IMR-90 (cell line): ENCODE data around the gene MIER2.

Source experiments
- BHLHE40 ChIP-seq: fragments of 150-350 bp; IDR thresholded peaks from 2 replicates; pipeline ENCODE4 v1.6.1; 2016; ENCODE audit warnings: mild to moderate bottlenecking, low read depth, low read length
- CEBPB ChIP-seq: IDR thresholded peaks from 2 replicates; pipeline ENCODE4 v1.6.1; 2012; ENCODE audit warnings: low read depth, low read length, improper control_type of control experiment
- CHD1 ChIP-seq: IDR thresholded peaks from 2 replicates; pipeline ENCODE4 v1.6.1; 2012; ENCODE audit warnings: low read depth, low read length, improper control_type of control experiment
- FOS ChIP-seq: fragments of 150-350 bp; IDR thresholded peaks from 2 replicates; pipeline ENCODE4 v1.6.1; 2016; ENCODE audit warnings: low read depth, low read length
- MXI1 ChIP-seq: IDR thresholded peaks from 2 replicates; pipeline ENCODE4 v1.6.1; 2012; ENCODE audit warnings: low read depth, mild to moderate bottlenecking, low read length, moderate library complexity, borderline replicate concordance
- POLR2A ChIP-seq: IDR thresholded peaks from 2 replicates; pipeline ENCODE4 v1.6.1; 2012; ENCODE audit warnings: mild to moderate bottlenecking, low read depth, low read length
- RAD21 ChIP-seq: IDR thresholded peaks from 2 replicates; pipeline ENCODE4 v1.6.1; 2012; ENCODE audit warnings: low read length, improper control_type of control experiment
- RCOR1 ChIP-seq: IDR thresholded peaks from 2 replicates; pipeline ENCODE4 v1.6.1; 2012; ENCODE audit warnings: mild to moderate bottlenecking, low read length, improper control_type of control experiment; ENCODE audit not compliant: insufficient replicate concordance
- RFX5 ChIP-seq: IDR thresholded peaks from 2 replicates; pipeline ENCODE4 v1.8.0; 2012; ENCODE audit warnings: low read depth, mild to moderate bottlenecking, low read length, moderate library complexity
- SMC3 ChIP-seq: fragments of 150-350 bp; IDR thresholded peaks from 2 replicates; pipeline ENCODE4 v1.6.1; 2016; ENCODE audit warnings: low read depth, mild to moderate bottlenecking, antibody characterized with exemption, low read length, moderate library complexity
- TF ChIP-seq, protein P1 (sequence below): conservative IDR thresholded peaks from 2 replicates; pipeline ENCODE4 v1.5.1; 2012; ENCODE audit warnings: mild to moderate bottlenecking, low read depth, low read length, improper control_type of control experiment
- TF ChIP-seq, protein P2 (sequence below): fragments of 150-350 bp; IDR thresholded peaks from 2 replicates; pipeline ENCODE4 v1.6.1; 2017; ENCODE audit warnings: mild to moderate bottlenecking, antibody characterized with exemption, low read length, low read depth

DNA sequence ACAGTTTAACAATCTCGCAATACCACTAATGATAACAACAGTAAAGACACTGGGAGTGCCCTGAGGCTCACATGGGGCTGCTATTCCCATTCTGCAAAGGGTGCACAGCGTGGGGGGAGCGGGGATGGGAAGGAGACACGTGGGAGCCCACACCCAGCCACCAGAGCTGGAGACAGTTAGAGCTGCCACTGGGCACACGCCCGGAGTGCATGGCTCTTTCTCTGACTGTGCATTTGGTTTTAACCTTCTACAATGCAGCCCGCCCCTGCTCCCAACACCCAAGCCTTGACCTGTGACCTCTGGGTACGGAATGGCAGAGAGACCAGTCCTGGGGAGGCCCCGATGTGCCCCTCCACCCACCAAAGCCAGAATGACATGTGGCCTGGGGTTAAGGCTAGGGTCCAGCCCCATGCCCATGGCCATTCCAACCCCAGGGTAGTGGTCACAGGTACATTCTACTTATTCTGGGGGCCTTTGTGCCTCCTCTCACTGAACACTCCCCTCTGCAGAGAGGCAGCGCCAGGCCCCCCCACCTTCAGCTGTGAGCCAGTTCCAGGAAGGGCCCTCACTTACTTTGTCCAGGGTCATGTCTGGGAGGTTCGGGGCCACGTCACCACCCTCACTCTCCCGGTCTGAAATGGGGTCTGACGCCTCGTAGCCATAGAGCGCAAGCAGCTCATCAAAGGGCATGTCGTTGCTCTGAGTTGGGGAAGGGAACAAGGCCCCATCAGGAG lies 17.1 kb downstream of the MIER2 start:
- TF ChIP-seq, protein P1, sequence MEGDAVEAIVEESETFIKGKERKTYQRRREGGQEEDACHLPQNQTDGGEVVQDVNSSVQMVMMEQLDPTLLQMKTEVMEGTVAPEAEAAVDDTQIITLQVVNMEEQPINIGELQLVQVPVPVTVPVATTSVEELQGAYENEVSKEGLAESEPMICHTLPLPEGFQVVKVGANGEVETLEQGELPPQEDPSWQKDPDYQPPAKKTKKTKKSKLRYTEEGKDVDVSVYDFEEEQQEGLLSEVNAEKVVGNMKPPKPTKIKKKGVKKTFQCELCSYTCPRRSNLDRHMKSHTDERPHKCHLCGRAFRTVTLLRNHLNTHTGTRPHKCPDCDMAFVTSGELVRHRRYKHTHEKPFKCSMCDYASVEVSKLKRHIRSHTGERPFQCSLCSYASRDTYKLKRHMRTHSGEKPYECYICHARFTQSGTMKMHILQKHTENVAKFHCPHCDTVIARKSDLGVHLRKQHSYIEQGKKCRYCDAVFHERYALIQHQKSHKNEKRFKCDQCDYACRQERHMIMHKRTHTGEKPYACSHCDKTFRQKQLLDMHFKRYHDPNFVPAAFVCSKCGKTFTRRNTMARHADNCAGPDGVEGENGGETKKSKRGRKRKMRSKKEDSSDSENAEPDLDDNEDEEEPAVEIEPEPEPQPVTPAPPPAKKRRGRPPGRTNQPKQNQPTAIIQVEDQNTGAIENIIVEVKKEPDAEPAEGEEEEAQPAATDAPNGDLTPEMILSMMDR: no peak
- TF ChIP-seq MXI1 (no peak), CEBPB (no peak), RAD21 (no peak), RFX5 (no peak), POLR2A (no peak), RCOR1 (no peak), SMC3 (no peak), FOS (no peak), CHD1 (no peak), BHLHE40 (no peak)
- TF ChIP-seq, protein P2, sequence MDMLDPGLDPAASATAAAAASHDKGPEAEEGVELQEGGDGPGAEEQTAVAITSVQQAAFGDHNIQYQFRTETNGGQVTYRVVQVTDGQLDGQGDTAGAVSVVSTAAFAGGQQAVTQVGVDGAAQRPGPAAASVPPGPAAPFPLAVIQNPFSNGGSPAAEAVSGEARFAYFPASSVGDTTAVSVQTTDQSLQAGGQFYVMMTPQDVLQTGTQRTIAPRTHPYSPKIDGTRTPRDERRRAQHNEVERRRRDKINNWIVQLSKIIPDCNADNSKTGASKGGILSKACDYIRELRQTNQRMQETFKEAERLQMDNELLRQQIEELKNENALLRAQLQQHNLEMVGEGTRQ: no peak
